GM21367 (cell line): ENCODE measurements around the gene SNX22.
A peak's percentile ranks its signal among the peaks of the same experiment; 100 is the strongest.

ENCODE experiments used
- ATAC-seq: cut with Tn5 transposase; IDR thresholded peaks from one replicate; pipeline ENCODE4 v1.9.1; 2021; ENCODE audit not compliant: unreplicated experiment

The SNX22 gene

GRCh38 chr15:64133623-64134344, 17.7 kb upstream of the SNX22 start:
- ATAC-seq, result no peak

GRCh38 chr15:64134345-64134829, 17.1 kb upstream of the SNX22 start:
- no peak for ATAC-seq

DNA sequence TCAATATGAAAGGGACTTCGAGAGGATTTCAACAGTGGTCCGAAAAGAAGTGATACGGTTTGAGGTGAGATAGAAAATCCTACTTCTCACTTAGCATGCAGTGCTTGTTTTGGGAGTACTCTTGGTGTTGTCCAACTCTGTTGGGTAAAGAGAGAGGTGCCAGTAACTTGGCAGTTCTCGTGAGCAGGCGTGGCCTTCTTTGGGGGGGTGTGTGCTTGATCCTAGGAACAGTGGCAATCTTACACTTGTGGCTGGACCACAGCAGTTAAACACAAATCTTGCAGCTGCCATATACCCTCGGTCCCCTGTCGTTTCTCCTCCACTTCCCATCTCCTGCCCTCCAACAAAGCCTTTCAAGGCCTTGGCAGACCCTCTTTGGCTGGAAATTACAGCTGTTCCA, 15.2 kb upstream of the SNX22 start:
- no peak for ATAC-seq

GRCh38 chr15:64137226-64137833, 14.2 kb upstream of the SNX22 start:
- no peak for ATAC-seq

GRCh38 chr15:64138331-64138941, 13.1 kb upstream of the SNX22 start:
- no peak for ATAC-seq

DNA sequence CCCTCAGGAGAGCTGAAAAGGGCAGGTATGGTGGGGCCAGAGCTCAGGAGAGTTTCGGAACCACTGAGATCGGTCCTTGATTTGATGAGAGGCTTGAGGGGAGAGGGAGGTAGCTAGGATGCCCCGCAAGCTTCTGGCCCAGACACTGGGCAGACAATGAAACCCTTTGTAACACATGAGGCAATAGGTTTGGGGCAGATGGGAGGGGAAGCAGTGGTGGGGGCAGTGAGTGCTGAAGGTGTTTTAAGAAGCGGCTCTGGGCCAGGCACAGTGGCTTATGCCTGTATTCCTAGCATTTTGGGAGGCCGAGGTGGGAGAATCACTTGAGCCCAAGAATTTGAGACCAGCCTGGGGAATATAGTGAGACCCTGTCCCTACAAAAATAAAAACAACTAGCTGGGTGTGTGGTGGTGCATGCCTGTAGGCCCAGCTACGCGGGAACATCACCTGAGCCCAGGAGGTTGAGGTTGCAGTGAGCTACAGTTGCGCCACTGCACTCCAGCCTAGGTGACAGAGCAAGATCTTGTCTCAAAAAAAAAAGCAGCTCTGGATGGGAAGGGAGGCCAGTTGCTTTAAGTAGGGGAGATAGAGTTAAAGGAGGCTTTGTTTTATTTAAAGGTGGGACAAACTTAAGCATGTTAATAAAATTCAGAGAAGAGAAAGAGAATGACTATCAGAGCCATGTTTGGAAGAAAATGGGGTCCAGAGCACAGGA, 9.6 kb upstream of the SNX22 start:
- no peak for ATAC-seq

GRCh38 chr15:64143276-64143675, 8.3 kb upstream of the SNX22 start:
- ATAC-seq, result no peak

DNA sequence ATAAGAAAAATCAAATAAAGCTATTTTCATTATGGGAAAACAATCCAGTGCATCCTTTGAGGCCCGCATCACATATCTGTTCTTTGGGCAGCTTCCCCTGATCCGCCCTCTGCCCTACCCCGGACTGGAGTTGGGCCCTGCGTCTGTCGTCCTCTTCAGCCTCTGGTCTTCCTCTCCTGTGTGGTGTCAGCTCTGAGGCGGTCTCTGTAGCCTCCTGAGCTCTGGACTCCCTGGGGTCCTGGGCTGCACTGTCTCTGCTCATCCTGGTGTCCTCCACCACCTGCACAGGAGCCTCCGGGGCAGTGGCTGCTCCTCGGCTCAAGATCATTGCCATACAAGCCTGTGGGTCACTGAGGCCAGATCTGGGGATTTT, 7.4 kb upstream of the SNX22 start:
- ATAC-seq, result no peak

- ATAC-seq, result peak; percentile 50
These were observed 6.8 kb upstream of the SNX22 start for GRCh38 chr15:64144565-64145281.

DNA sequence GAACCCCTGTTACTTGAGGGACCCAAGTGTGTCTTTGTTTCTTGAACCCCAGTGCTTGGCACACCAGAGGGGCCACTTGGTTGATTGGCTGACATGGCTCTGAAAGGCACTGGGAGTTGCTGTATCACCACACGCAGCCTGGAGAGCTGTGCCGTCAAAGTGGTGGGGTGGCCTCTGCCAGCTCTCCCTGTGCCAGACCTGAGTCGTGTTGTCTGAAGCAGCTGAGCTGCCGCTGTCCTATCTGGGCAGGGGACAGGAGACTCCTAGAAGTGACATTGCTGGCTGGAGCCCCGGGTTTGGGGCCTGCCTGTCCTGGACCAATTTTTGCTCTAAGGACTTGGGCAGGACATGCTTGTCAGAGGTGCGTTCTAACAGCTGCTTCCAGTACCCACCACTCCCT, 5.5 kb upstream of the SNX22 start:
- ATAC-seq, result no peak

DNA sequence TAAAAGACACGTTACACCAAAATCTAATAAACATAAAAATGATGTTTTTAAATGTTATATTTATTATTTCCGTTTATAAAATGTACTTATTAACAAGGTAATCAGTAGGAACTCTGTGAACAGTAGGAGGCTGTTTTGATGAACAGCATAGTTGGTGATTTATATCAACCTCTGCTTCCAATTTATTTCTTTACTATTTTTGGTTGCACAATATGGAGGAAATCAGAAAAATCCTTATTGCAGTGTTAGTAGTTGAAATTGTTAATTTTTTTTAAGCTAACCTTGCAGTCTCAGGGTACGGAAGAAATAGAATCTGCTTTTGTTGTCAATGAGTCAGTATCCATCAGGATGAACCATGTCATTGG, 5.0 kb upstream of the SNX22 start:
- no peak for ATAC-seq

DNA sequence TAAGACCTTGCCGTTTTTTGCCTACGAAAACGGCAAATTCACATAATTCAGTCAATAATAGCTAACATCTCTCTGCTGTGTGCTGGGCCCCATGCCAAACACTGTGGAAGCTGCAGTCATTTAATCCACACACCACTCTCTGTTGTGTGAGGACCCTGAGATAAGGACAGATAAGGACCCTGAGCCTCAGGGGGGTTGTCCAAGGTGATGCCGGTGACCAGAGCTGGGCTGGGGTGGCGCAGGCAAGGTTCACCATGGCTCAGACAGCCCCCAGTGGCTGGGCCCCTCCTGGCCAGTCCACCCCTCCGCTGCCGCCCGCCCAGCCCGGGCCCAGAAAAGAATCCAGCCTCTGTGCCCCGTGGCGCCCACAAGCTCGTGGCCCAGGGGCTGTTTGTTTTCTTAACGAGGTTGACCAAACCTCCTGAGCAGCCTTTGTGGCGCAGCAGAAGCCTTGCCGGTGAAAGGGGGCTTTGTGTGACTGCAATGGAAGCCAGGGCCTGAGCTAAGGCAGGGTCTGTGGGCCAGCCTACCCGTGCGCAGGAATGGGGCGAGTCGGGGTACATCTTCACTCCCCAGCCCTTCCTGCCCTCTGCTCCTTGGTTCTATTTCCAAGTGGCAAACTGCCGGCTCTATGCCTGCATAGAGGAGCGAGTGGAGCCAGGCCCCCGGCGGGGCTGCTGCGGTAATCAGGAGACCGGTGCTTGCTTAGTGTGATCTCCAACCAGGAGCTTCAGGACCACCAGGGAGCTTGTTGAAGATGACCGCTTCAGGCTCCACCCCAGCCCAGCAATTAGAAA, 4.4 kb upstream of the SNX22 start:
- no peak for ATAC-seq

- no peak for ATAC-seq
These were observed 3.4 kb upstream of the SNX22 start for GRCh38 chr15:64148168-64148567.

GRCh38 chr15:64148581-64148980, 3.0 kb upstream of the SNX22 start:
- no peak for ATAC-seq

- no peak for ATAC-seq
These were observed 2.1 kb upstream of the SNX22 start for GRCh38 chr15:64149424-64149823.

GRCh38 chr15:64149893-64150578, 1.5 kb upstream of the SNX22 start:
- ATAC-seq, result no peak

- ATAC-seq, result no peak
These were observed 1.2 kb downstream of the SNX22 start for GRCh38 chr15:64152507-64153387.

DNA sequence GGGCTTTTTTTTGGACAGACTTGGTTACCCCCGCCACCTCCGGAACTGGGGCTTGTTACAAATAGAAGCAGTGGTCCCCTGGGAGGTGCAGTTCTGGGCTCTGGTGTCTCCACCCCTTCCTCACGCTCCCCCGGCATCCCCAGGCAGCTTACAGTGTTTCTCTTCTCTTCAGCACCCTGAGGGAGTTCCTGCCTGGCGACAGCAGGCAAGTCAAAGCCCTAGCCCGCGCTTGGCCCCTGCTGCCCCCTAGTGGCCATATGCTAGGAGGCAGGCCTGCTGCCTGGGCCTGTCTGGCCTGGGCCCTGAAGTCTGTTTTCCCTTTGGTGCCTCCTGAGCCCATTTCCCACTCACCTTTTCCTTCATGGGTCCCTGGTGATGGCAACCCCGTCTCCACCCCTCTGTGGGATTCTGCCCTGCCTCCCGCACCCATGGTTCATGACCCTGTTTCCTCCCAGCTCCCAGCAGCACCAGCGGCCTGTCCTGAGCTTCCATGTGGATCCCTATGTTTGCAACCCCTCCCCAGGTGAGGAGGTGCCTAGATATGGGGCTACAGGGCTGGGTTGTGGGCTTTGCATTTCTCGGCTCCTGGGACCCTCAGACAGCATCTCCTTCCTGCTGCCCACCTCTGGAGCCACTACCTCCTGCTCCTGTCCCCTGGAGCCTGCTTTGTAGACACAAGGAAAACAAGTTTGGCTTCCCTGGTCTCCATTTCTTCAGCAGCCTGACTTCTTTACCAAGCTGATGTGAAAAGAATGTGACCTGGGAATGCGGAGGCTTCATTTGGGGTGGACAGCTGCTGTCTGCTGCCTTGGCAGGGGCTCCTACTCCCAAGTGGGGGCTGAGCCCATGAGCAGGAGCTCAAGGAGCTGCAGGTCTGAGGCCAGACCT, 2.2 kb downstream of the SNX22 start:
- ATAC-seq, result peak; percentile 40
